Activated T-helper 9 cell treated with anti-CD3 and anti-CD28 coated beads, Interleukin-2, amount 50 U/mL, for 16 hours (primary cell): ENCODE data around the gene TNFRSF1B.

ENCODE experiments used
- DNase-seq: peaks from one replicate; pipeline ENCODE4 v3.0.0-alpha.2; 2020; ENCODE audit warnings: low read depth

TNFRSF1B gene

DNA sequence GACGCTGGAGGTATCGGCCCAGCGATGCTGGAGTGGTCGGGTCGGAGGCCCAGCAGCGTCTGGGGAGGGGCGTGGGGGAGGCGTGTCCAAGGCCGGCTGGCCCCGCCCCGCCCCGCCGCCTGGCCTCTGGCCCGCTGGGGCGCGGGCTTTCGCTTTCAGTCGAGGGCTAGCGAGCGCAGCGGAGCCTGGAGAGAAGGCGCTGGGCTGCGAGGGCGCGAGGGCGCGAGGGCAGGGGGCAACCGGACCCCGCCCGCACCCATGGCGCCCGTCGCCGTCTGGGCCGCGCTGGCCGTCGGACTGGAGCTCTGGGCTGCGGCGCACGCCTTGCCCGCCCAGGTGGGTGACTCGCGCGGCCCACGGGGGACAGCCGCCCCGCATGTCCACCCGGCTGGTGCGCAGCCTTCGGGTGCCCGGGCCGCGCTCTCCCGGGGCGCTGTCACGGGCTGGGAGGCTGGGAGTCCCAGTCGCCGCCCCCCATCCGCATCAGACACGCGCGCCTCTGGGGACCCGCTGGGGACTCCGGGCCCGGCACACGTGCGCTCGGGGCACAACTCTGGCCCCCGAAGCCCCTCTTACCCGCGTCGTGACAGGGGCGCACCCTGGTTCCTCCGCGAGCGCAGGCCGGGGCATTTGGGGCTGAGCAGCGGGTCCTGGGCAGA, at the start of gene TNFRSF1B:
Gene TNFRSF1B, plus strand, starts transcription at position 158 of the 659 bp plus-strand sequence. Its CDS starts 101 bp downstream, at position 259.
- peak; percentile 63 for DNase-seq

DNA sequence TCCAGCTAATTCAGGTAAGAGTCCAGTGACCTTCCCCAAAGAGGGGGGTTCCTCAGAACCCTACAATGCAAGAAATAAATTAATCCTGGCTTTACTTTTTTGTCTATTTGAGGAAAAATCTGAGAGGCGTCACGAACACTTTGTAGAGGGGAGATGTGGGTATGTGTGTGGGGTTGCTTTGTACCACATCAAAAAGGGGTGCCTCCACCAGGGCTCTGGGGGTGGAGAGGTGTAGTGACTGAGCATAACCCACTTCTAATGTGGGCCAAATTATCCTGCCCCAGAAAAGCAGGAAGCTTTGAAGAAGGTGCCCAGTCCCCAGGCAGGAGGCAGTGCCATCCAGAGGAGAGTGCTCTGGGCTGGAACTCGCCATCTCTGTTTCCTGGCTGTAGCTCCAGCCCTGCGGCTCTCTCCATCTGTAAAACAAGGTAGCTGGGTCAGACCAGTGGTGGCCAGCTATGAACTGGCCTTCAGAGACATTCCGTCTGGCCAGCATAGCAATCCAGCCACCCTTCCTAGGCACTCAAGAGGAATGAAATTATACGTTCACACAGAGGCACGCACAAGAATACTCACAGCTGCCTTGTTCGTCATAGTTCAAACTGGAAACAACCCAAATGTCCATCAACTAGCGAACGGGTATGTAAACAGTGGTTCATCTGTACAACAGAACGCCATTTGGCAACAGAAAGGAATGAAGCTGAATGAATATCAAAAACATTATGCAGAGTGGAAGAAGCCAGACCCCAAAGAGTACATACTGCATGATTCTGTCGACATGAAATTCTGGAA, 45.4 kb upstream of the TNFRSF1B start:
- DNase-seq = no peak

DNA sequence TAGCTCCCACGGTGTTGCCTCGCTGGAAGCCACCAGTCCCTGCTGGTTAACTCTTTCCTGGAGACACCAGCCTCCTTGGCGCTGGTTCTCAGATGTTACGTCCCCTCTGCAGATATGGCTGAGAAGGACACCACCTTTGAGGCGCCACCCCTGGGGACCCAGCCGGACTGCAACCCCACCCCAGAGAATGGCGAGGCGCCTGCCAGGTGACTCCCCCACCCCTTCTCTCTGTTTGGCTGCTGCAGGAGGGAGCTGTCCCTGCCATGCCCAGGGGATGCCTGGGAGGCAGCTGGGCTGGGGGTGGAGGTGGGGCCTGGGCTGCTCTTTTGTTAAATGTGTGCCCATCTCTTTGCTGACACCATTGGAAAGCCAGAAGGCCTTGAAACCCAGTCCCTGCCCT, 43.6 kb upstream of the TNFRSF1B start:
- DNase-seq = no peak

DNA sequence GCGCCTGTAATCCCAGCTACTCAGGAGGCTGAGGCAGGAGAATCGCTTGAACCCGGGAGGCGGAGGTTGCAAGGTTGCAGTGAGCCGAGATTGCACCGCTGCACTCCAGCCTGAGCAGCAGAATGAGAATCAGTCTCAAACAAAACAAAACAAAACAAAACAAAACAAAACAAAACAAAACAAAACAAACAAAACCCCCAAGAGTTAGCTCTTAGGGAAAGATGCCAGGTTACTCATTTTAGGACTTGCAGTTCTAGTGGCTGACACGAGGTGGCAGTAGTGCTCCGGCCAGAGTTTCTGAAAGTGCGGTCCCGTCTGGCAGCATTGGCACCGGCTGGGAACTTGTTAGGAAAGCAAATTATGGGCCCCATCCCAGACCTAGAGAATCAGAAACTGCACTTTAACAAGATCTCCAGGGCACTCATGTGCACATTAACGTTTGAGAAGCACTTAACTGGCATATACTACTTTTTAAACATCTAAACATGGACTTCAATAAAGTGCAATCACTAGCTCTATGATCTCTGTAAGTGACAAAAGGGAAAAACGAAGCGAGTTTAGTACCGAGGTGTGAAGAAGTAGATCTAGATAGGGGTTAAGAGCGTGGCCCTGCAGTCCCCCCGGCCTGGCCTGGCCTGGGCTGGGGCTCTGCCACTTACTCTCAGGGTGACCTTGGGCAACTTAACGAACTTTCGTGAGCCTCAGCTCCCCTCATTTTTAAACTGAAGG, 41.9 kb upstream of the TNFRSF1B start:
- peak; percentile 63 for DNase-seq

DNA sequence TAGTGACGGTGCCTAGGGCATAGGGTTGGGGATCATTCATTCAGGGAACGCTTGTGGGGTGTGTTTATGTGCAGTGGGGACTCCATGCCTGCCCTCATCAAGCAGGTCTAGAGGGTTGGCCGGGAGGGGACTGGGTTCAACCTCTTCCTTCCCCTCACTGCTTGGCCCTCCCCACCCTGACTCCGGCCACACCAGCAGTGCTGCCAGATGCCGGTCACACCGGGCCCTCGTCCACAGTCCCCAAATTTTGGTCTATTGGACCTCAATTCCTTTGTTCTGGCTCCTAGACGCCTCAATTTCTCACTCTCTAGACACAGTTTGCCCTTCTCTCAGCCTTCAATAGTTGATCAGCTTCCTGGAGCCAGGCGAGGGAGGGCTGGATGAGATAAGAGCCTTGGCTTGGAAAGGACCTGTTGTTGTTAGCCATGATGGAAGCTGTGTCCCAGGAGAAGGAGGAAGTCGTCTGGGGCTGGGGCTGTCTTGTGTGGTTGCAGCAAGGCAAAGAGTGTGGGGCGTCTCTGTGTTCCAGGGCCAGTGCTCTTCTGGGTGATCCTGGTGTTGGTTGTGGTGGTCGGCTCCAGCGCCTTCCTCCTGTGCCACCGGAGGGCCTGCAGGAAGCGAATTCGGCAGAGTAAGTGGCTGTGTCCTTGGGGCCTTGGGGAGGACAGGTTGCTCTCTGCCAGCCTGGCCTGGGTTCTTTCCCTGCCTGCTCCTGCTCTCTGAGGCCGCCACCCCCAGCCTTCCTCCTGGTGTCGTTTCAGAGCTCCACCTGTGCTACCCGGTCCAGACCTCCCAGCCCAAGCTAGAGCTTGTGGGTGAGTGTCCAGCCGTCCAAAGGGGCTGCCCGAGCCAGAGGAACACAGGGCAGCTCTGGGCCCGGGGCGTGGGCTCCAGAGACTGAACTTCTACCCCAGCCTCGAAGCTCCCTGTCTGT, 41.1 kb upstream of the TNFRSF1B start:
- no peak for DNase-seq

DNA sequence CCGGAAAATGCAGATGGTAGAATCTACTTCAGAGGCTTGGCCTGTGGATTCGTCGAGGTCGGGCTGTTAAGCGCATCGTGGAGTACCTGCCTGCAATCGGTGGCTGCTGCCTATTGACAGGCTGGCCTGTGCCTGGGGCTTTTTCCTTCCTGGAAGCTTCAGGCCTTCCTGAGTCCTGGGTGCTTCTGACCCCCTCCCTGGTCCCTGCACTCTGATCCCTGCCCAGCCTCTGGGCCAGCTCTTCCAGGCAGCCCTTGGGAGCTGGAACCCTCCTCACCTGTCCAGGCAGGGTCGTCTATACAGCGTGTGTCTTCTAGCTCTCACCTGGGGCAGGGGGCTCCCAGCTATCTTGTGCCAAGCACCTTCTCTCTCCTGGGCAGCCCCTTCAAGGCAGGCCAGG, 40.0 kb upstream of the TNFRSF1B start:
- no peak for DNase-seq

DNA sequence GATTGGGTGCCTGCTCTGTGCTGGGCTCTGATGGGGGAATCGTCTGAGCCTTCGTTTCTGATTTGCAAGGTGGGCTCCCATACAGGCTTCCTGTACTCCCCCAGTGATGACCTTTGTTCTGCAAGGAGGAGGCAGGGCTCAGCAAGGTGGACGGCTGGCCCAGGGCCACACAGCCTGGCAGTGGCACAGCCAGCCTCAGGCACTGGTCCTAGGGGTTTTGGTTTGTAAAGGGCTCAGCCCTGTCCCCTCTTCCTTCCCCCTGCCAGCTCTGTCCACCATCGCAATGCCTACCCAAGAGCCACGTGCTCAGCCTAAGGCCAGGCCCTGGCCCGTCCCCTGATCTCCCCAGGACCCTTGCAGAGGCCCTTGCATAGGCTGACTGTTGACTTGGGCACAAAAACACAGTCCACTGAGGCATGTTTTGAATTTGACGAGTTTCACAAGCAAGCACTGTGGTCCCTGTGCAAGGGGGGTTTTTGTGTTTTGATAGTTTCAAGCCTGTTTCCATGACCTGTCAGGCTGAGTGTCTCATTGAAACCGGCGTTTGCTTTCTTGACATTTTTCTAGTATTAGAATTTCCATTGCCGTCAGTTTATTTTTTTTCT, 39.5 kb upstream of the TNFRSF1B start:
- no peak for DNase-seq

DNA sequence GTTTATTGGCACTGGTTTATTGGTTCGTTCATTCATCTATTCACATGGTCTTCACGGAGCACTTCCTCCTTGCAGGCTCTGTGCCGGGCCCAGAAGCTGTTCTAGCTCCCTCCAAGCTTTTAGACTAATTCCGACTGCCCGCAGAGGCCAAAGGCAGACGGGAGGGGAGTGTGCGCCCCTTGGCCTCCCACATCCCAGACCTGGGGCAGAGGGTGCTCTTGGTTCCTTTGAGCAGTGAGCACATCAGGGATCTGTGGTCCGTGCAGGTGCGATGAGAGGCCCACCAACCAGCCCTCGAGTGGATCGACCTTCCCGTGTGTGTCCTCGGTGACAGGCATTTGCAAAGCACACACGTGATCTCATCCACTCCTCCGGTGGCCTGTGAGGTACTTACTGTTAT, 38.7 kb upstream of the TNFRSF1B start:
- no peak for DNase-seq

DNA sequence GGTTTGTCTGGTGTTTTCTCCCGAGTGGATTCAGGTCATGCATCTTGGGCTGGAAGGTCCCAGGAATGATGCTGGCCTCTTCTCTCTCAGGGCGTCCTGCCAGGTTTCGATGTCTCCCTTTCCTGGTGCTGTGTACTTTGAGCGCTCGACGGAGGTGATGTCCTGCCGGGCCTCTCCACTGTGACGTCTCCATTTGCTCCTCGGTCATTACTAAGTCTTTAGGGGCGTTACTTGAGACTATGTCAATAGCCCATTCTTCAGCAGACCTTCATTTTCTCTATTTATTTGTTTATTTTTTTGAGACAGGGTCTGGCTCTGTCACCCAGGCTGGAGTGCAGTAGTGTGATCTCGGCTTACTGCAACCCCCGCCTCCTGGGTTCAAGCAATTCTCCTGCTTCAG, 37.2 kb upstream of the TNFRSF1B start:
- no peak for DNase-seq

DNA sequence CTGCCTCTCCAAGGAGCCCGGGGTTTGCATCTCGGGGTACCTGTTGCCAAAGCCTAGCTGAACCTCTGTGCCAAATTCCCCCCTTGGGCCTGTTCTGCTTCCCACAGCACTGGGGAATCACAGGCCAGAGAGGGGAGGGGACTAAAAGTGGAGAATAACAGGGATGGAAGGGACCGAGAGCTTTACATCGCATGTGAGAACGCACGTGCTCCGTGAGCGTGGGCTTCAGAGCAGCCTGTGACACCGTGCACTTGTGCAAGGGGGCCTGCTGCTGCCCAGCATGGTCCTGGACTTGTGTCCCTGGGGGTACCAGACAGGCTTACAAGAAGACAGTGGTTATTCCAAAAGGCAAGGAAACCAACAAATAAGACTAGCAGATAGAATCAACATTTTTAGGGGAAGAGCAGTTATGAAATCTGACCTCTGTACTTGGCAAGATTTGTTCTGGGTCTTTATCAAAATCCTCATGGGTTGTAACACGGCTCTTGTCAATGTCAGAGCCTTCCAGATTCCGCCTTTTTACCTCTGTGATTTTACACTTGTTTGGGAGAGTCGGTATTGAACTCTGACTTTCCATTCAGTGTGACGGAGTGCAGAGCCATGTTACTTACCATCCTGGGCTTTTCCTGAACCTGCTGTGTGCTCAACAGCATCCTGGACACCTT, 36.2 kb upstream of the TNFRSF1B start:
- no peak for DNase-seq

DNA sequence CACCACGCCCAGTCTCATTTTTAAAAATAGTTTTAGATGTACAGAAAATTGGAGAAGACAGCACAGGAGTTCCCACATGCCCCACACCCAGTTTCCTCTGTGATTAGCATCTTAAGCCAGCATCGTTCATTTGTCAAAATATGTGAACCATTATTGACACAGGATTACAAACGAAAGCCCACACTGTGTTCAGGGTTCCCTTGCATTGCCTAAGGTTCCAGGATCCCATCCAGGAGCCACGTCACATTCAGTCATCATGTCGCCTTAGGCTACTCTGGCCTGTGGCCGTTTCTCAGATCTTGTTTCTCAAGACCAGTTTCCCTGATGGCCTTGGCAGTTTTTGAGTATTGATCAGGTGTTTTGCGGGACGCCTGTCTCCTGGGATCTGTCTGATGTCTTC, 34.7 kb upstream of the TNFRSF1B start:
- no peak for DNase-seq

DNA sequence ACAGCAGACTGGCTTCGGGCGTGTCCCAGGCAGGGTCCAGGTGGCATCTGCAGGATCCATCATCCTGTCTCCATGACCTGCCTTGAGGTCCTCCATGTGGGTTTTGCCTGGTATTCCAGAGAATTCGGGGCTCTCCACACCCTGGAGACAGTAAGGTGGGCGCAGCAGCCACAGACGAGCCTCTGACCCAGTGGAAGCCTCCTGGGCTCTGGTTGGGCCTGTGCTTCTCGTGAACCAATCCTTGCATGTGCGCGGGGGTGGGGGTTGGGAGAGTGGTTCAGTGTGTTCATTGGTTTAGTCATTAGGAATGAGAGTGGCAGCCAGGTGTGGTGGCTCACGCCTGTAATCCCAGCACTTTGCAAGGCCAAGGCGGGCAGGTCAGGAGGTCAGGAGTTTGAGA, 32.1 kb upstream of the TNFRSF1B start:
- no peak for DNase-seq

DNA sequence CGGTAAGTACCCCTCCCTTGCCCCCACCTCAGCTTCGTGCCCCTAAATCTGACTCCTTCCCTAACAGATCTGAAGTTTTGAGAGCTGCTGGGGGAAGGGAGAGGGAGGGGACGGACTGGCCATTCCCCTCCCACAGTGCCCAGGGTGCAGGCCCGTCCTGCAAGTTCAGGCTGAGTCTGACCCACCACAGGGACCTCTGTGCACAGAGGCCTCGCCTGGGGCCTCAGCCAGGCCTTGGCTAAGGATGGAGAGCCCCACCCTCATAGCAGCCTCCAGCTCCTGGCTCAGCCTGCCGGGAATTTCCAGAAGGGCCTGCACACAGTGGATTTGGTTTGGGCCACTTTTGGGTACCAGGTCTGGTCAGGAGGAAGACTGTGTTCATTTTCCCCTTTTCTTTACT, 31.2 kb upstream of the TNFRSF1B start:
- no peak for DNase-seq

DNA sequence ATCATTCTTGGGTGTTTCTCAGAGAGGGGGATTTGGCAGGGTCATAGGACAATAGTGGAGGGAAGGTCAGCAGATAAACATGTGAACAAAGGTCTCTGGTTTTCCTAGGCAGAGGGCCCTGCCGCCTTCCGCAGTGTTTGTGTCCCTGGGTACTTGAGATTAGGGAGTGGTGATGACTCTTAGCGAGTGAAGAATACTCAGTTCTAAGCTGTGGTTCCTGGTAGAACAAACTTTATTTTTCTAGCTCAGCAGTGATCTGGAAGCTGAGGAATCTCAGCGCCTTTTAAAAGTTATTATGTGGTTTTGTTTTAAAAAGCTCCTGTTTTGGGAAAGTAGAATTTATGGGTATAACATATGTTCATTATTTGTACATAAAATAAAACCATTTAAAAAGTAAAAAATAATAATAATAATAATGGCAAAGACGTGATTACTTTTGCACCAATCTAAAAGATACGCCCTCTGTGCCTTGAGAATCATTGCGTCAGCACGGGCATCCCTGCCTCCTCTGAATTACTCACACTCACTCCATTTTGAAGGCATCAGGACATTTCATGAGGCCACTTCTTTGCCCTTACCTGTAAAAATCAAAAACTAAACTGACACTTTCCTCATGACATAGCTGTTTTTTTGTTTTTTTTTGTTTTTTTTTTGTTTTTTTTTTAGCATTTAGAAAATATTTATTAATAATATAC, 29.7 kb upstream of the TNFRSF1B start:
- no peak for DNase-seq

DNA sequence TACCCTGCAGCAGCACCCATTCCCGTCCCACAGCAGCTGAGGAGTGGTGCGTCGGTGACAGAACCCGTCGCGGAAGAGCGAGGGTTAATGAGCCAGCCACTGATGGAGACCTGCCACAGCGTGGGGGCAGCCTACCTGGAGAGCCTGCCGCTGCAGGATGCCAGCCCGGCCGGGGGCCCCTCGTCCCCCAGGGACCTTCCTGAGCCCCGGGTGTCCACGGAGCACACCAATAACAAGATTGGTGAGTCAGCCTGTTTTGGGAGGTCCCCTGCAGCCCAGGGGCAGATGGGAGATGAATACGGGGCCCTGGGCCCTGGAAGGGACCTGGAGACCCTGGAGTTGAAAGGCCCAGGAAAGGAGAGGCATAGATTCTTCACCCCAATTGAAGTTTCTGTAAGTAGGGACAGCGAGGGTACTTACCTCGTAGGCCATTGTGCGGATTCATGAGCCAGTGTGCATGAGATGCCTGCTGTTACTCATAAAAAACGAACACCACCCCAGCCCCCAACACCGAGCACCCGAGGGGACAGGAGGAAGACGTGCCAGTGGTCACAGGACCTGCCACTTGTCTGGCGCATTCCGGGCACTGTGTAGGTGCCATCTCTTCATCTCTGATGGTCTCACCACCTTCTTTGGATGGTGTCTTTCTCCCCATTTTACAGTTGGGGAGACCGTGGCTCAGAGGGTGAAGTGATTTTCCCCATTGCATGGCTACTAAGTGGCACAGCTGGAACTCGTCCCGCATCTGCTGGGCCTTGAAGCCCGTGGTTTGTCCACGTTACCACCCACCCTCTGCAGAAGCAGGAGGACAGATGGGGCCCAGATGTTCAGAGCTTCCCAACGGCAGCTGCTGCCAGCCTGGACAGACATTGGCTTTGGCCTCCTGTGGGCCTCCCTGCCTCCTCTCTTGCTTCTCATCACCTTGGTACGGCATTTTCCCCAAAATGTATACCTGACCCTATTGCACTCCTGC, 28.3 kb upstream of the TNFRSF1B start:
- DNase-seq = no peak

DNA sequence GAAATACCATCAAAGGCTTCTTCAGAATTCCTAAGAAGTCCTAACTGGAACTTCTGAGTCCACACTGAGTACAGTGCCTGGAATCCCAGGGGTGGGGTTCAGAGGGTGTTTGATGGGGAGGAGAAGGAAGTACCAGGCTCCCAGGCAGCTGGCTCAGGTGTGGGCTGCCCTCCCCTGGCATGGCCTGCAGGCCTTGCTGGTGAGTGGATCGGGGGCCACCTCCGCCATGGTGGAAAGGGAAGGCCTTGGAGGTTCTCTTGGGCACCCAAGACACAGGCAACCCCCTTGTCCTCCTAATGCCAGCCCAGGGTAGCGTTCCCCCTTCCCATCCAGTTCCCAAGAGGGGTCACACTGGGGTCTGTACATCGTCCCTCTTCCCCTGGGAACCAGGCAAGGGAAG, 26.8 kb upstream of the TNFRSF1B start:
- no peak for DNase-seq

DNA sequence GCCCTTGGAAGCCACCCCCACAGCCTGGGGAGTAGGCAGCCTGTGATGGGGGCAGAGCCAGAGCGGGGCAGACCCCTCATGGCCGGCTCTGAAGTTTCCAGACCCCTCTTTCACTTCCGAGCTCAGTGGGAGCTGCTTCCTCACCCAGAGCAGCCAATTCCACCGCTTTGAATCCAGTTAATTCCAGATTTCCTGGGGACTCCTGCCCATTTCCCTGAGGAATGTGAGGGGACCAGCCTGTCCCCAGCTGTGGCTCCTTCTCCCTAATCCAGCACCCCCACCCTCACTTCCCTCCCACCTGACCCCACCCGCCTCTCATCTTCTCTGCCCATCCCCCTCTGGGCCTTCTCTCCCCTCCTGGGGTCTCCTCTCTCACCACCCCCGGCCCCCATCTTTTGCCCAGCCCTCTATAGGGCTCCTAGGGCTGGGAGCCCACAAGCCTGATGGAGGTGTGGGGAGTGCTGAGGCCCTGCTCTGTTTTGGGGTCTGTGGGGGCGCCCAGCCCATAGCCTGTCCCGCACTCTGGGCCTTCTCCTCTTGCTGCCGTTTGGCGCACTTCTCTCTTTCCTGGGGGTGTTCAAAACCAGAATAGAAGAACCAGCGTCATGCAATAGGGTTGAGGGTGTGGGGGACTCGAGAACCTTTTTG, 26.2 kb upstream of the TNFRSF1B start:
- no peak for DNase-seq

DNA sequence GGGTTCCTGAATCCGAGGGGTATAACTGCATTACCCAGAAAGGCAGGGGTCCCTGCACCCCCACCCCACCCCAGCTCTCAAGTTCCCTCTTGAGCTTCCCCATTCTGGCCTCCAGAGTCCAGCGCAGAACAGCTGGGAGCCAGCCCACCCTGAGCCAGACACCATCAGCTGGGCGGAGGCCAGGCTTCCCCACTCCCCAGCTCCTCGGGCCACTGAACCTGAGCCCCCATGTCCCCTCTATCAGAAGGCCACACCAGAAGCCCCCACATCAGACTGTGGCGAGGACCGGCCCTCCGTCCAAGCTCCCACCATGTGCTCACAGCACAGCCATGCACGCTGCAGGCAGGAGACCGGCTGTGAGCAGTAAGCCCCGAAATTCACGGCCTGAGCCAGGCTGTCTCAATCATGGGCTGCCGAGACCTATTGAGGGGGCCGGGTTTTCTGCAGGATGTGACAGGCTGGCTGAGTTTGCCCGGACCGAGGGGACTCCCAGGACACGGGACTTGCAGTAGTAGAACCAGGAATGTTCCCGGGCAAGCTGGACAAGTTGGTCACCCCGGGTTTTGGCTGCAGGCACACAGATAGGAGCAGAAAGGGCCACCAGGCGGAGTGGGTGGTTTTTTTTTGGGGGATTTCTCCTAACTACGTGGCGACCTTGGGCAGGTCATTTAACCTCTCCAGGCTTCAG, 25.5 kb upstream of the TNFRSF1B start:
- DNase-seq = no peak
